ENCODE data around the gene SBNO2. TPM values are rescaled to one million over a fixed set of nuclear protein-coding genes. Genes with fewer than 3 reads are reported as not detected.

SBNO2 gene
- total and polyA plus RNA-seq, 2 donors (not counting 3 experiments of a cell fraction or from before 2014, with no cell fraction given) = 31.4 to 65.7 TPM

- ChIA-PET CTCF (interaction anchor here (1.0 kb wide), 1 partner anchor 10 kb away, joined by 6 read pairs; no protein-coding TSS in a partner anchor), POLR2A (no interaction called here)
- Histone ChIP-seq H3K9ac (replicated peaks; ENCODE audit: extremely low read depth, insufficient read depth, low read length) (no peak overlapping the region), H2AFZ (ENCODE audit: low read depth, low read length) (no peak overlapping the region), H4K20me1 (replicated peaks; ENCODE audit: control insufficient read depth, extremely low read depth, insufficient read depth, low read length) (no peaks in the 10 kb centered on the region), H3K27me3 (ENCODE audit: control insufficient read depth in 2 of 2, insufficient read depth in 2 of 2, low read length in 2 of 2) (no peaks in the 10 kb centered on the region), H3K36me3 (ENCODE audit: control insufficient read depth in 2 of 2, extremely low read depth in 1 of 2, insufficient read depth in 2 of 2, low read length in 2 of 2) (peaks cover 0 to 9% of the 10 kb centered on the region in 2 experiments), H3K79me2 (ENCODE audit: control insufficient read depth, insufficient read depth, low read length) (peaks cover 6% of the 10 kb centered on the region), H3K4me2 (ENCODE audit: insufficient read depth, low read length) (no peak overlapping the region), H3K4me1 (ENCODE audit: control insufficient read depth, extremely low read depth, insufficient read depth, low read length) (peaks cover 3% of the 10 kb centered on the region), H3K9me3 (replicated peaks; ENCODE audit: control insufficient read depth, insufficient read depth, low read length) (no peaks in the 10 kb centered on the region), H3K9me1 (replicated peaks; ENCODE audit: control insufficient read depth, extremely low read depth, insufficient read depth, low read length) (no peaks in the 10 kb centered on the region), H3K27ac (ENCODE audit: insufficient read depth, low read depth, low read length) (no peak overlapping the region), H3K4me3 (replicated peaks in 1 of 3; ENCODE audit: insufficient read depth in 1 of 3, low read depth in 1 of 3, low read length in 3 of 3) (no peak overlapping the region)
- no TSS peak for BruUV-seq (replicated peaks)
- TF ChIP-seq, protein P1, sequence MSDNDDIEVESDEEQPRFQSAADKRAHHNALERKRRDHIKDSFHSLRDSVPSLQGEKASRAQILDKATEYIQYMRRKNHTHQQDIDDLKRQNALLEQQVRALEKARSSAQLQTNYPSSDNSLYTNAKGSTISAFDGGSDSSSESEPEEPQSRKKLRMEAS (IDR thresholded peaks at IDR 0.05; ENCODE audit: insufficient read depth, insufficient read length) = no peak
- no peak for TF ChIP-seq MYC (IDR thresholded peaks at IDR 0.05; ENCODE audit: low read depth, low read length)
- no peak for TF ChIP-seq POLR2AphosphoS5 (IDR thresholded peaks at IDR 0.05; ENCODE audit: insufficient read depth, low read depth, low read length)
- TF ChIP-seq POLR2A (IDR thresholded peaks at IDR 0.05; ENCODE audit: low read depth, low read length) = no peak
- TF ChIP-seq, protein P2, sequence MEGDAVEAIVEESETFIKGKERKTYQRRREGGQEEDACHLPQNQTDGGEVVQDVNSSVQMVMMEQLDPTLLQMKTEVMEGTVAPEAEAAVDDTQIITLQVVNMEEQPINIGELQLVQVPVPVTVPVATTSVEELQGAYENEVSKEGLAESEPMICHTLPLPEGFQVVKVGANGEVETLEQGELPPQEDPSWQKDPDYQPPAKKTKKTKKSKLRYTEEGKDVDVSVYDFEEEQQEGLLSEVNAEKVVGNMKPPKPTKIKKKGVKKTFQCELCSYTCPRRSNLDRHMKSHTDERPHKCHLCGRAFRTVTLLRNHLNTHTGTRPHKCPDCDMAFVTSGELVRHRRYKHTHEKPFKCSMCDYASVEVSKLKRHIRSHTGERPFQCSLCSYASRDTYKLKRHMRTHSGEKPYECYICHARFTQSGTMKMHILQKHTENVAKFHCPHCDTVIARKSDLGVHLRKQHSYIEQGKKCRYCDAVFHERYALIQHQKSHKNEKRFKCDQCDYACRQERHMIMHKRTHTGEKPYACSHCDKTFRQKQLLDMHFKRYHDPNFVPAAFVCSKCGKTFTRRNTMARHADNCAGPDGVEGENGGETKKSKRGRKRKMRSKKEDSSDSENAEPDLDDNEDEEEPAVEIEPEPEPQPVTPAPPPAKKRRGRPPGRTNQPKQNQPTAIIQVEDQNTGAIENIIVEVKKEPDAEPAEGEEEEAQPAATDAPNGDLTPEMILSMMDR (IDR thresholded peaks at IDR 0.05; ENCODE audit: extremely low read depth in 1 of 2, insufficient read depth in 1 of 2, low read depth in 1 of 2, low read length in 2 of 2) = no peak
- TF ChIP-seq GATA2 (IDR thresholded peaks at IDR 0.05; ENCODE audit: insufficient read depth, insufficient read length, low read depth, low read length) = no peak
- no peak for TF ChIP-seq JUN (IDR thresholded peaks at IDR 0.05; ENCODE audit: borderline replicate concordance, insufficient read depth, insufficient read length, low read depth)
- intact Hi-C loops (cut with micrococcal nuclease) (no loop called here), dilution Hi-C loops (cut with MboI; ENCODE audit: extremely low pct_ligation_motif_present, low sequenced_read_pairs) (no loop called here)
- FAIRE-seq (no peak), DNase-seq (ENCODE audit: low read depth, low spot score) (no peak)
Measured at GRCh38 chr19:1156305-1156801, 17.7 kb downstream of the SBNO2 start.

Data from endothelial cell of umbilical vein (primary cell).